NCI-H1092 (cell line): ENCODE data around the gene BABAM2.

Source experiments
- DNase-seq: peaks from one replicate; lab custom pipeline; 2025; lab: John Stamatoyannopoulos, UW

The BABAM2 gene

DNA sequence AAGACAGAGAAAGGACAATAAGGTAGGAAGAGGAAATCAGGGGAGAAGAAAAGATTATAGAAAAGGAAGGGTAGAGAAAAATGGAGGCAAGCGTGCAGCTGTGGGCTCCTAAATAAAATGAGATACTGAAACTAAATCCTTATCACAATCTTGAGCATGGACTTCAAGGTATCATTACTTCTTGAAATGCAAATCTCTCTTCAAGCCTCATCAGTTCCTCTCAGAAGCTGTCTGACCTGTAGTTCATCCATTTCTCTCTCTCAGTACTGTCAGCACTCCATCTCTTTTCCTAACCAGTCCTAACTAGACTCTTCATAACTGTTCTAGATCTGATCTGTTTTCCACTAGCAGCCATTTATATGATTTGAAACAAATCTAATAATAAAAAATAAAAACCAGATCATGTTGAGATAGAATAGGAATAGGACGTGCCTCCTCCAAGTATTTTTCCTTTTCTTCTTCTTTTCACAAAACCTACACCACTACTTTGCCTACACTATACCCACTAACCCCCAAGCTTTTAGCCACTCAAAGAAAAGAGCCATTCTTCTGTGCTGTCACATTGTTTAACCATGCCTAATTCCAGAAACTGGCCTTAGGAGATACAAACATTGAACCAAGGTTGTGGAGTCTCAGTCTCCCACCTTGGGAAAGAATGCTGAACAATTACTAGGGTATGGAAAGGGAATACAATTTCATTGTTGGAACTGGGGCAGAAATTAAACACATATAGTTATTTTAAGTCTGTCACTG, 21.1 kb downstream of the BABAM2 start:
- no peak for DNase-seq

- no peak for DNase-seq
Observed at GRCh38 chr2:27912512-27912911, 22.0 kb downstream of the BABAM2 start.

DNA sequence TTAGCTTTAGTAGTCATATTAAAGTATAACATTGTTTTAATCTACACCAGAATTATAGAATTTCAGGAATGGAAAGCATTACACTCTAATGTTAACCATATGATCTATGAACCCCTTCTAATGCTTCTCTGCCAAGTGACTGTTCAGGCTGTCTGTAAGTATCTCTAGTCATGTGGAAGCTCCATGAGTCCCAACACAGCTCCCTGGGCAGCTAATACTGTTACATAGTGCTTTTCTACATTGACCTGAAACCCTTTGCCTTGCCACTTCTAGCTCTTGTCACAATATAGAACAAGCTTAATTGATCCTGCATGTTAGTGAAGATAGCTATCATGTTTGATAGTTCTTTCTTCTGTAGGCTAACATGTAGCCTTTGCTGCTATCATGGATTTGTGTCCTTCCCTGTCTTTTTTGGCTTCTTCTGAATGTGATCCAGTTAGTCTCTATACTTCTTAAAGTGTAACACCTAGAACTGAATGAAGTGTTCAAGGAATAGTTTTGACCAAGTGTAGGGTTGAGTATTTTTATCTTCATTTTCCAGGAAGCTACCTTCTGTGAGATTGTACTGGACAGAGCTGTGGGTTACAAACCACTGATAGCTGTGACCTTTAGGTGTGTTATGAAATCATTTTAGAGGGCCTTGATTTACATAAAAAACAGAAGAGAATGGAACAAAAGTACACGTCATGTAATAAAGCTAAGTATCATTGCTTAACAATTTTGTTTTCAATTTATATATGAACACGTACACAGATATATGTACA, 23.7 kb downstream of the BABAM2 start:
- no peak for DNase-seq

DNA sequence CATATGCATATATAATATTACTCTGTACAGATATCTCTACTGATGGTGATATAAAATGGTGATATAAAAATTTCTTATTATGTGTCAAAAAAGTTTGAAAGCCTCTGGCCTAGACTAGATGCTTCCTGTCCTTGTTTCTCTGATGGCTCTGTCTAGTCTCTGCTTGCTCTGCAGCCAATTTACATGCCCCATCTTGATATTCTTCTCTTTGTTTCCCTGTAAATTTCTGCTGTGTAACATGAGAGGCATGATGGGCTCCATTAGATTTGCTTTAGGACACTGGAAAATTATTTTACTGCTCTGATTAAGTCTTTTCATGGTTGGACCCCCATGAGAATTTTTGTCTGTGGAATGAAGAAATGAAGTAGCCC, 24.3 kb downstream of the BABAM2 start:
- DNase-seq = no peak

- DNase-seq = no peak
Observed at GRCh38 chr2:27915191-27915590, 24.7 kb downstream of the BABAM2 start.

GRCh38 chr2:27915874-27916273, 25.3 kb downstream of the BABAM2 start:
- DNase-seq = no peak

DNA sequence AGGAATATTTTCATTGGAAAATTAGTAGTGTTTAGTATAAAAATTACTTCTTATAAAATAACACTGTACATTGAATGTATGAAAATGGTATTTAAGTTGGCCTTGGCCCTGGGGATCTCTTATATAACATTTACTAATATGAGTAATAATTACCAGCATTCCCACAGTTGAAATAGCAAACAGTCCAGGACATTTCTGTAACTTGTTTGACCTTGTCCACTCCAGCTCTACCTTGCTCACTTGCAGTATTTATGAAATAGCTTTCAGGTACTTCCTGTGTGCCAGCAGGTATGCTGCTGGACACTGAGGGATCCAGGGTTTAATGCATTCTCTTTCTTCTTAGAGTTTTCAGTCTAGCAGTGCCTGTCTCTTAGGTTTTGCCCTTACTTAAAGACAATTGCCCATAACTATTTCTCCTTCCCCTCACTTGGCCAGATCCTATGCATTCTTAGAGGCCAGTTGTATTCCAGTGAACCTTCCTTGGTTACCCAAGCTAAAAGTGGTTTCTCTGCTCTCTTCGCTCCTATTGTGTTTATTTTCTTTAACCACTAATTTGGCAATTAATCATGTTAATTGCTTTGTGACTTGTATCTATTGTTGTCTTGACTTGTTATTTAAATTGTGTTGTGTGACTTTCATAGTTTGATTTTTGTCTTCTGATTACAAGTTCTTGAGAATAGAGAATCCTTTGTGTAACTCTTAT, 25.9 kb downstream of the BABAM2 start:
- DNase-seq = no peak

DNA sequence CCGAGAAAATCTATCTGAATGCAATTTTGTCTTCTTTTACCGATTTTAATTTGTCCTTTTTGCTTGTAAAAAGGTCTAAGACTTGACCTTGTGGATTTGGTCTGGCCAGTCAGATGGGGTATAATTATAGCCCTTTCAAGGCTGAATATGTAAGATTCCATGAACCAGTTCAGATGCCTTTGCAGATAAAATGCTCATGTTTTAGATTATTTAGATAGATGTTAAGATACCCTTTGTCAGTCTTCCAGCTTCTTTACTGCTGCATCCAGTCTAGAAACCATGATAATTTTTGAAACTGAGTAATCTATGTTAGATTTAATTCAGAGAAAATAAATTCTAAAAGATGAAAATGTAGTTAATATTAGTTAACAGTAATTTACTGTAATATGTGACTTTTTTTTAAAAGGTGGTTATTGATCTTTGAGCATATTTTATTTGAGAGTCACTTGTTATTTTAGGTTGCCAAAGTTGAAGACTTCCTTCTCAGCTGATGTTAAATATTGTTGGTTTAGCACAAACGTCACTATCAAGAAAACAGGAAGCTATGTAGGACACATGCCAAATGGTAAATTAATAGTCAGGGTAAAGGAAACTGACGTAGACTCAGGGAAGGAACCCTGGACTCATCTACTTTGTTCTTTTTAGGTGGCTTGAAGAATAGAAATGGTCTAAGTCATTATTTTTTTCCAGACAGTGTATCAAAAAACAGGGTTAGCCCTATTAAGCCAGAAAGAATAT, 29.8 kb downstream of the BABAM2 start:
- no peak for DNase-seq

DNA sequence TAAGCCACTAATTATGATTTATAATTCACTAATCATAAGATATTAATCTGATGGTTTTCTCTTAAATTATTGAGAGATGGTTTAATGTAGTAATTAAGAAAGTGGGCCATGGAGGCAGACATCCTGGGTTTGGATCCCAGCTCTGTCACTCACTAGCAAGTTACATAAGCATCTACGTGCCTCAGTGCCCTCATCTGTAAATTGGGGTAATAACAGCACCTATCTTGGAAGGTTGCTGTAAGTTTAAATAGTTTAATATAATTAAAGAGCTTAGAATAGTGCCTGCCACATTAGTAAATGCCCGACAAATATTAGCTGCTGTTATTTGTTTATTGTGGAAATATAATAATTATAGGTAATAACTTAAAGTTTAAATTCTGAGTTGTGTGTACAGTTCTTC, 30.9 kb downstream of the BABAM2 start:
- no peak for DNase-seq

DNA sequence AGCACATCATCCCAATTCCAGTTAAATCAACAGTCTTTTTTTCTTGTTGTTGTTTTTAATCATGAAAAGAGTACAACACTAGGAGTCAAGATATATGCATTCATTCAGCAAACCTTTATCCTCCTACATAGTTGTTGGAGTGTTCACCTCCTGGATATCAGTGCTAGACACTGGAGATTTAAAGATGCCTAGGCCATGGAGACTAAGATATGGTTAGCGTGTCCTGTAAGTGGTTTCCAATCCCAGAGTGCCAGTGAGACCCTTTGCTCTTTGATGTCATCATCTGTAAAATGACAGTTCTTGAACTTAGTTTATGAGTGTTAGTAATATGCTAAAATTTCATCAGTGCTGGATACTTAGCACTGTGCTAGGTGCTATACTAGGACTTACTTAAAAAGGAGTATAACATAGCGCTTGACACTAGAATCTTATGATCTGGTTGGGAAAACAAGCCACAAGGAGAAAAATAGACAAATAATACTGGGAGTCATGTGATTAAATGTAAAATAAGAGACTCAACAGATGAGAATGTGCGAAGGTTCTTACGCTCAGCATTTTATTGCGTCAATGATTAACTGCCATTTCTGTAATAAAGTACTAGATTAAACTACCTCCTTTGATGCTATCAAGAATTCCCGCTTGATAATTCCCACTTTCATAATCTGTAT, 31.5 kb downstream of the BABAM2 start:
- no peak for DNase-seq

DNA sequence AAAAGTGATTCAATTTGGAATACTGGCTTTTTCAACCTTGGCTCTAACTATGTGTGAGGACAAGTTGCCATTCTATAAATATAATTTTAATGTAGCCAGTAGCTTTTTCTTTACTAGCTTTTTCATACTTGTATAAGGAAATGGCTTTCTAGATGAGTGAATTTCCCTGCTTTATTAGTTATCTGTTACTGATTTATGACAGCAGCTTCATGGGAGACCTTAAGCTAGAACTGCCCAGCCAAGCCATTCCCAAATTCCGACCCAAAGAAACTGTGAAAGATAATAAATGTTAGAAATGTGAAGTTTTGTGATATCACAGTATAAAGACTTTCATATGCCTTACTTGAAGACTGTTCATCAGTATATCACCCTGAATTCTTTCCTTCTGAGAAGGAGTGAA, 32.3 kb downstream of the BABAM2 start:
- DNase-seq = no peak

DNA sequence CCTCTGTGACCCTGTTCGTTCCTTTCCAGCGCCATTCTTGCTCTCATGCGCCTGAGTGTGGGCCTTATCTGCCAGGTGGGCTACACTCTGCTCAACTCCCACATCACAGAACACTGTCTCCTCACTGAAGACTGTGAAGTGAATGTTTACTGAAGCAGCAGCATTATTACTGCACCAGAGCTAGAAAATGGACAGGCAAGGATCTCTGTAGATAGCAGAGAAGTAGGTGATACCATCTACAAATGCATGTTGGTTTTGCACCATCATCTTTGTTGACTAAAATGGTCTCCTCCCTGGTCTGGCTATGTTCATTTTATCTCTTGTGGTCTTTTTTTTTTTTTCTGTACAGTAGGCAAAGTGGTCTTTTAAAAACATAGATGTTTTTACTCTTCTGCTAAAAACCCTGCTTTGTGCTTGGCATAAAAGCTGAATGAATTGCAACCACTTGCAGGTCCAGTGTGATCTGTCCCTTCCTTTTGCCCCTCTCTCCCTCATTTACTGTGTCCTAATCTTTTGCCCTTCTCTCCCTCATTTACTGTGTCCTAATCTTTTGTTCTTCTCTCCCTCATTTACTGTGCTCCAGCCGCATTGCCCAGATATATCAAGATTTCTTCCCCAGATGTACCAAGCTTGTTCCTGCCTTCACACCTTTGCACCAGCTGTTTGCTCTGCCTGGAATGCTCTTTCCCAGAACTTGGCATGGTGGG, 35.4 kb downstream of the BABAM2 start:
- no peak for DNase-seq

DNA sequence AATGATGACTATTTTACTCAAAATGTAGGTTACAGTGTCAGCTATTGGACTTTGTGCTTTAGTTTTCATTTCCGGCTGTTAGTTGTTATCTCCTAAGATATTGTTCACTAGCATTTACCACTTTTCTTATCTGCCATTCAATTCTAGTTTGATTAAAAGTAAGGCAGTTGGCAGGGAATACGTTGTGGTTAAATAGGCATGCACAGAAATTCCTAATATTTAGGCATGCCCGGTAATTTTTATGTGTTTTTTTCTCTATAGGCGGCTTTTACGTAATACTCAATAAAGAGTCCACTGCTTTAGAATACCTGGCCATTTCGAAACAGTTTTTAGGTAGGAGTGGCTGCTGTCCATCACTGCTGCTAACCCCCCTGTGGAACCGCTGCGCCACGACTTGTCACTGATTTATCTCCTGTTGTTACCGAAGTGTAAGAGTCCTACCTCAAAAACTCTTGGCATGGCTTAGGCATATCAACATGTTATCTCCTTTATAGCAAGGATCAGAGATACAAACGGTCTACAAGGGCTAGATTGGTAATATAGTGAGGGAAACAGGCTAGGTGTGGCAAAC, 39.5 kb downstream of the BABAM2 start:
- DNase-seq = no peak

DNA sequence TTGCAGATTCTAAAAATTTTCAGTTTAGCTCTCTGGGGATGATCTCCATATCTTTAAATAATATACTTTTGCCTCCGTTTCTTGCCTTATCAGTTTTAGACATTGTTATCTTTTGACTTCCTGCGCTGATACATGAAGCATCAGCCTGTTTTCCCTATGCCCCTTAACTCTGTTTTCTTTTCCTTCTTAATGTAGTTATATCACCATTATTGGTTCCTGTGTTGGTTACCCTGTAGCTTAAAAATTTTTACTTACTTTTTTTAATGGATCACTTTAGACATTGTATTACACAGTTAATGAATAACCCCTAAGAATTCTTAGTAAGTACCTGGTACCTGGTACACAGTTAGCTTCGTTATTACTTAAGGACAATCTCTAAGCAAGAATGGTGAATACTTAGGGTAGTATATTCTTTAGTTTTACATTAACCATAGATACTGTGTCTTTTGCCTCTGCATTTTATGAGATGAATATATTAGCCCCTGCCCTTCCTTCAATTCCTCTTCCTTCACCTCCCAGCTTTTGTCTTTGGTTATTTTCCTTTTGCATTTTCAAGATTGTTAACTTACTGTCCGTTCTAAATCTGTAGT, 40.9 kb downstream of the BABAM2 start:
- no peak for DNase-seq

GRCh38 chr2:27932396-27932795, 41.9 kb downstream of the BABAM2 start:
- DNase-seq = no peak

GRCh38 chr2:27935026-27935425, 44.5 kb downstream of the BABAM2 start:
- DNase-seq = no peak

DNA sequence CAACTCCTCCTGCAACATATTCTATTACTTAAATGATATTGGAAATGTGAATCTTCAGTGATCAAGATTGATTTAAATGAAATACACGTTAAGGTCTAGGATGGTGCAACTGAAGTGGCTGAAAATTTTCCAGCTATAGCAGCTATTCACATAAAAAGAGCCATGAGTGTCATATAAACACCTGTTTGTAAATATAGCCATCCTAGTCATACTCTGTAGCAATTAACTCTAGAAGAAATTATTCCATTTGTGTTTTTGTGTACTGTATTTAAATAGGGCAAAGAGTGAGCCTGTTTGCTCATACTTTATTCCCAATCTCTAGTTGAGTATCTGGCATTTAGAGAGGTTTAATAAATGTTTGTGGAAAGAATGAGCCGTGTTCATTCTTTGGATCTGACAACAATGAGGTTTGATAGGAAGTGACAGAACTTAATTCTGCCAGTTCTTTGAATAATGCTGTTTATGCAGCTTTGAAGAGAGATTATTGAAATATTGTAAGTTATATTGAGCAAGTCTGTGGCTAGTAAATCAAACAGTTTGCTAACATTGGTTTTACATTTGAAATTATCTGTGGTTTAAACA, 49.7 kb downstream of the BABAM2 start:
- DNase-seq = no peak

- no peak for DNase-seq
Observed at GRCh38 chr2:27940982-27941381, 50.5 kb downstream of the BABAM2 start.

DNA sequence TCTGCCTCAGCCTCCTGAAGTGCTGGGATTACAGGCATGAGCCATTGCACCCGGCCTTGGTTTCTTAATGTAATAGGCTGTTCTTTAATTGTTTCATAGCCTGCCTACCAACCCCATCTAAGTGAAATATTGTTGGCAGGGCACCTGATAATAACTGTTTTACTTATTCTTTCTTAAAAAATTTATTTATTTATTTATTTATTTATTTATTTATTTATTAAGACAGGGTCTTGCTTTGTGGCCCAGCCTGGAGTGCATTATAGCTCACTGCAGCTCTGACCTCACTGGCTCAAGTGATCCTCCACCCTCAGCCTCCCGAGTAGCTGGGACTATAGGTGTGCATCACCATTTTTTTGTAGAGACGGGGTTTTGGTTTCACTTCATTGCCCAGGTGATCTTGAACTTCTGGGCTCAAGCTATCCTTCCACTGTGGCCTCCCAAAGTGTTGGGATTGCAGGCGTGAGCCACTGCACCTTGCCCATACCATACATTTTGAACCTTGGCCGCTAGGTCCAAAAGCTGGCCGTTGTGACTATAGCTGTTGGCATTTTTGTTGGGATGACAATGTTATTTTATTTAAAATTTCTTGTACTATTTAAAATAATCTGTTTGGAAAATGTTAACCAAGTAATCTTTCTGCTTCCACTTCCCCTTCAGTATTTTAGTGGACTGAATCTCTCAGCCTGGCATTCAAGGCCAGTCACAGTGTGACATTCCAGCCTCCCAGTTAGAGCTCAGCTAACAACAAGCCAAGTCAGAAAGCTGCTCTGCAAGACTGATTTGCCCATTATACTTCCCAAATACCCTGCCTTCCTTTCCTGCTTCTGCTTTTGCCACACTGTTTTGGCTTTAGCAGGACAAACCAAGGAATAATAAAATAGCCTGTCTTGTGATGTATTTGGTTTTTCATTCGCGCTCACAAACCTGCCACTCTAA, 52.4 kb downstream of the BABAM2 start:
- no peak for DNase-seq
